ENCODE data around the gene COQ5.

DNA sequence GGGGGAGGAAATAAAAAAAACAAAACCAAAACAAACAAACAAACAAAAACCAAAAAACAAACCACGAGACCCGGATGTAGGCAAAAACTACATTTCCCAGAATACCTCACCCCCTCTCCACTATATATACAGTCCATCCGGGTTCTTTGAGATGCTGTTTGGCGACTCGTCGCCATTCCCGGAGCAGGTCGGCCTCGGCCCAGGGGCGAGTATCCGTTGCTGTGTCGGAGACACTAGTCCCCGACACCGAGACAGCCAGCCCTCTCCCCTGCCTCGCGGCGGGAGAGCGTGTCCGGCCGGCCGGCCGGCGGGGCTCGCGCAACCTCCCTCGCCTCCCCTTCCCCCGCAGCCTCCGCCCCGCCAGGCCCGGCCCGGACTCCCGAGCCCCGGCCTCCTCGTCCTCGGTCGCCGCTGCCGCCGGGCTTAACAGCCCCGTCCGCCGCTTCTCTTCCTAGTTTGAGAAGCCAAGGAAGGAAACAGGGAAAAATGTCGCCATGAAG is 5.3 kb upstream of the COQ5 start, which contains the start of gene RNF10:
- TF ChIP-seq, protein P1, sequence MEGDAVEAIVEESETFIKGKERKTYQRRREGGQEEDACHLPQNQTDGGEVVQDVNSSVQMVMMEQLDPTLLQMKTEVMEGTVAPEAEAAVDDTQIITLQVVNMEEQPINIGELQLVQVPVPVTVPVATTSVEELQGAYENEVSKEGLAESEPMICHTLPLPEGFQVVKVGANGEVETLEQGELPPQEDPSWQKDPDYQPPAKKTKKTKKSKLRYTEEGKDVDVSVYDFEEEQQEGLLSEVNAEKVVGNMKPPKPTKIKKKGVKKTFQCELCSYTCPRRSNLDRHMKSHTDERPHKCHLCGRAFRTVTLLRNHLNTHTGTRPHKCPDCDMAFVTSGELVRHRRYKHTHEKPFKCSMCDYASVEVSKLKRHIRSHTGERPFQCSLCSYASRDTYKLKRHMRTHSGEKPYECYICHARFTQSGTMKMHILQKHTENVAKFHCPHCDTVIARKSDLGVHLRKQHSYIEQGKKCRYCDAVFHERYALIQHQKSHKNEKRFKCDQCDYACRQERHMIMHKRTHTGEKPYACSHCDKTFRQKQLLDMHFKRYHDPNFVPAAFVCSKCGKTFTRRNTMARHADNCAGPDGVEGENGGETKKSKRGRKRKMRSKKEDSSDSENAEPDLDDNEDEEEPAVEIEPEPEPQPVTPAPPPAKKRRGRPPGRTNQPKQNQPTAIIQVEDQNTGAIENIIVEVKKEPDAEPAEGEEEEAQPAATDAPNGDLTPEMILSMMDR (IDR thresholded peaks at IDR 0.05; ENCODE audit: low read depth, low read length, missing input control), result no peak
- peak; percentile 89 for TF ChIP-seq YY1 (IDR thresholded peaks at IDR 0.05)
- no peak for TF ChIP-seq RXRA (IDR thresholded peaks at IDR 0.05)
- no peak for TF ChIP-seq EGR1 (IDR thresholded peaks at IDR 0.05; ENCODE audit: low read depth in 2 of 2)
